Midbrain (tissue), 1 donor: ENCODE results near the gene ZFP92.

Experiments
- DNase-seq: peaks from one replicate; lab custom pipeline; 2025; lab: John Stamatoyannopoulos, UW

ZFP92 gene

DNA sequence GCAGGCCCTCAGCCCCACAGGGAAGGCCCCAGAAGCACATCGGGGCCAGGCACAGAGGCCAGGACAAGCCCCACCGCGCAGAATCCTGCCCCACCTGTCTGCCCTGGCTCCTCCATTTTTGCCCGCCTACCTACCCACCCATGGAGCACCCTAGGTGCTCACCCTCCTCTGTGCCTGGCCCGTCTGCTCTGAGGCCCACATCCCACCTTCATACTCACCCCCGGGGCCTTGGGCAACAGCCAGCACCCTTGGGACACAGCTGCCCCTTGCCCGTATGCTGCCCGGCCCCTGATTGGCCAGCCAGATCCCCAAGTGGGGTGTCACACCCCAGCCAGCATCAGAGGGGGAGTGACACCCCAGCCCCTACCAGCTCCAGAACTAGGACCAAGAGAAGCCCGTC lies 45.4 kb downstream of the ZFP92 start:
- no peak for DNase-seq

DNA sequence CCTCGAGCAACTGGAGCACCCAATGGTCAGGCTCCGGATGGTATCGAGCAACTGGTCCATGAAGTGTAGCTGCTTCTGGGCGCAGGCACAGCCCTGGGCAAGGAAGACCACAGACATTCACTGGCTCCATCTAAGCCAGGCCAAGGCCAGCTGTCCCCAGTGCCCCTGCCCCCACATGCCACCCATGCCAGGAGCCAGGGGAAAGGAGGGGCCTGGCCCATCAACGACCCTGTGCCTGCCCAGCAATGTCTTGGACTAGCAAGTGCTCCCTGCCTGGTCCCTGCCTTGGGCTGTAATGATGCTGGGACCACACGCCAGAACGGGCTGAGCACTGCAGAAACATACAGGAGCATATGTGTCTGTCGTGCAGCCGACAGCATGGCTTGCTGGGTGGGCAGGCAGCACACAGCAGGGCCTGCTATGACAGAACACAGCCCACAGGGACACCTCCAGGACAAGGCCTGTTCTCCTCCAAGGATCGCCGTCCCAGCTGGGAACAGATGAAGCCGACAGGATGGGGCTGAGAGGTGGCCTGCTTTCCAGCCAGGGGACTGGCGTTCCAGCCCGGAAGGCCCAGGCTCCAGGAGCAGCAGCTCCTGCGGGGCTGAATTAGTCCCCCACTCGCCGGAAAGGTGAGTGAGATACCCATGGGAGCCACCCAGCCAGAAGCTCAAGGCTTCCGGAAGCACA lies 46.0 kb downstream of the ZFP92 start:
- no peak for DNase-seq

DNA sequence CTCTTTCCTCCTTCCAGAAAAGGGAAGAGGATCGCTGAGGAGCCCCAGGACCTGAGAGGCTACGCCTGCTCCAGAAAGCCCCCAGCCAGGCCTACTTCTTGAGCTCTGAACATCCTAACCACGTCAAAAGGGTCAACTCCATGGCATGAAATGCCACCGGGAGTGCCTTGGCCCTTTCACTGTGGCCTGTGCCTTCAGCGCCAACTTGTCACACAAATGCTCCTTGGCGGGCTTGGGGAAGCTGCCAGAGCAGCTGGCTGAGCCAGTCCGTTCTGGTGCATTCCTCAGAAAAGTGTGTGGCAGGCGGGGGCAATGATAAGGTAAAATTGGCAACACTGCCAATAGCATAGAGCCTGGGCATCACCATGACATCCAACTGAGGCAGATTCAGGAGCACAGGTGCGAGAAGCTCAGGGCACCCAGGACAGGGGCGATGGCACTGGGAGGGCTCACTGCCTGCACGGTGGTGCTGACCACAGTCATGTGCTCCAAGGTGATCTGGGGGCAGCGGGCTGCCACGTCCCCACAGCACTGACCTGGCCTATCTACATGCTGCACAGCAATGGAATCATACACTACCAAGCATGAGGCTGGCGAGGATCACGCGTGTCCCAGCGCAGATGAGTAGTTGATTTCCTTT lies 46.7 kb downstream of the ZFP92 start:
- no peak for DNase-seq

DNA sequence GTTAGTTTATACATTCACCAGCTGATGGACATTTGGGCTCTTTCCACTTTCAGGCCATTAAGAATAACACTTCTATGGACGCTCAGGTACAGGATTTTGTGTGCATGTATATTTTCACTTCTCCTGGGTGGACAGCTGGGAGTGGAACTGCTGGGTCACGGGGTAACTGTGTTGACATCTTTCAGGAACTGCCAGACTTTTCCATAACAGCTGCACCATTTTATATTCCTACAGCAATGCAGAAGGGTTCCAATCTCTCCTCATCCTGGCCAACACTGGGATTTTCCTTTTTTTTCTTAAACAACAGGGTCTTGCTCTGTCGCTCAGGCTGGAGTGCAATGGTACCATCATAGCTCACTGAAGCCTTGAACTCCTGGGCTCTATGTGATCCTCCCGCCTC lies 47.2 kb downstream of the ZFP92 start:
- no peak for DNase-seq

DNA sequence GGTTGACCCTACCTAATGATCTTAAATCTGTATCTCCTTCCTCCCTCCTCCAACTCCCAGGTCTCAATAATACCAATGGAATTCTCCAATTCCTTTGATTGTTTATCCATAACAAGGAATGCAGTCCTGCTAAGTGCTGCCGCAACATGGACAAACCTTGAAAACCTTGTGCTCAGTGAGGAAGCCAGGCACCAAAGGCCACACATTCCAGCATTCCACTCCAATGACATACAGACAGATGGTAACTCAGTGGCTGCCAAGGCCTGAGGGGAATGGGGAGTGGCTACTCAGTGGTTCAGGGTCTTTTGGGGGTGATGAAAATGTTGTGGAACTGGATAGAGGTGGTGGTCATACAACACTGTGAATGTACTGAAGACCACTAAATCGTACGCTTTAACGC lies 48.7 kb downstream of the ZFP92 start:
- no peak for DNase-seq

DNA sequence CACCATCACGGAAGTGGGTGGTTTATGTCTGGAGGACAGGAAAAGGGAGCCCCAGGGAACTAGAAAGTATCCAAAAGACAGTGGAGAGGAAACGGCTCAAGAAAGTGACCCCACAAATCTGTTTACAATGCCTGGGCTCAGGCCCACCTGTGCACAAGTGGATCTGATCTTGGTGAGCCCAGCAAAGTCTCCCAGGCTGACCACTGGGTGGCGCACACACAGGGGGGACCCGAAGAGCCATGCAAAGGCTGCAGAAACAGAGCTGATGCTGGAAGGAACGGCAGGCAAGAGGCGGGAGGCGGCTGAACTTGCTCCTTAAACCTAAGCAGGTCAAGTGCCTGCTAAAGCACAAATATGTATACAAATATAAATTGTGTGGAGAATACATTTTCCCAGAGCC lies 49.6 kb downstream of the ZFP92 start:
- peak; percentile 30 for DNase-seq
